Limb (tissue), 2 donors: Measurements from ENCODE around the gene NAV3.

Source experiments
- DNase-seq, 2 donors: peaks; one replicate each; pipeline ENCODE4 v3.0.0-alpha.2; 2016; ENCODE audit errors: extremely low spot score in 2 of 2

The NAV3 gene

GRCh38 chr12:77841521-77841920 is 10.8 kb downstream of the NAV3 start:
- DNase-seq = no peak

- DNase-seq = no peak
Measured at GRCh38 chr12:77842430-77842829, 11.7 kb downstream of the NAV3 start.

DNA sequence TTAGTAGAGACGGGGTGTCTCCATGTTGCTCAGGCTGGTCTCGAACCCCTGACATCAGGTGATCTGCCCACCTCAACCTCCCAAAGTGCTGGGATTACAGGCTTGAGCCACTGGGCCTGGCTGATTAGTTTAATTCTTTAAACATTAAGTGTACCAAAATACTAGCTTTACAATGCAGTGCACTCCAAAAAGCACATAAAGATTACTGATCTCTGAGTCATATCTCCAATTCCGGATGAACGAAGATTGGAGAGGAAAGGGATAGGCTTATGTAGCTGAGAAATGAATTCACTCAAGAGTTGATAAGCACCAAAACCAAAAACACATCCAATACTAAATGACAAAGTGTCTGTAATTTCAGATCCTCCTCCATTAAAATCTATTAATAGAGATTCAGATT is 15.1 kb downstream of the NAV3 start:
- DNase-seq = no peak

DNA sequence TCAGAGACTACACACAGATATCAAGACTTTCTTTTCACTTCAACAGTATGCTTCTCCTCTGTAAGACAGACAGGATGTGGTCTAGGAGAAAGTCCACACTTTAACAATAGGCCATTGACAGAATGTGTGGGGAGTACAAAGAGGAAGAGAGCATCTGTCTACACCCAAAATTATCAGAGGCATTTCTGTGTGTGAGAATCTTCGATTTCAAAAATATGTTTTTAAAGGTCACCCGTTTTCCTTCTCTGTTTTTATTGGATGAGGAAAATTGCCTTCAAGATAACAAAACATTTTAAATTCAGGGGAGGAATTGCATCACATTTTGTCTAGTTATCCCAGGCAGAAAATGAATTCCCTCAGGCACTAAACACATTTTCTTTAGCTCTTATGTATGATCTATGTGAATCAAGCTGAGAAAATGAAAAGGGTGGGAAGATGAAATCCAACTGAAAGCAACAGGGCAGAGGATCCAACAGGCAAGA is 16.4 kb downstream of the NAV3 start:
- DNase-seq = no peak

GRCh38 chr12:77847680-77848431 is 17.2 kb downstream of the NAV3 start:
- DNase-seq = no peak

- DNase-seq = no peak
Measured at GRCh38 chr12:77850129-77850528, 19.4 kb downstream of the NAV3 start.

GRCh38 chr12:77850698-77851097 is 20.0 kb downstream of the NAV3 start:
- DNase-seq = no peak

- DNase-seq = no peak
Measured at GRCh38 chr12:77855548-77855947, 24.9 kb downstream of the NAV3 start.

GRCh38 chr12:77861317-77861716 is 30.6 kb downstream of the NAV3 start:
- DNase-seq = no peak

GRCh38 chr12:77865178-77865577 is 34.5 kb downstream of the NAV3 start:
- DNase-seq = no peak

- DNase-seq = no peak
Measured at GRCh38 chr12:77878901-77879300, 48.2 kb downstream of the NAV3 start.

DNA sequence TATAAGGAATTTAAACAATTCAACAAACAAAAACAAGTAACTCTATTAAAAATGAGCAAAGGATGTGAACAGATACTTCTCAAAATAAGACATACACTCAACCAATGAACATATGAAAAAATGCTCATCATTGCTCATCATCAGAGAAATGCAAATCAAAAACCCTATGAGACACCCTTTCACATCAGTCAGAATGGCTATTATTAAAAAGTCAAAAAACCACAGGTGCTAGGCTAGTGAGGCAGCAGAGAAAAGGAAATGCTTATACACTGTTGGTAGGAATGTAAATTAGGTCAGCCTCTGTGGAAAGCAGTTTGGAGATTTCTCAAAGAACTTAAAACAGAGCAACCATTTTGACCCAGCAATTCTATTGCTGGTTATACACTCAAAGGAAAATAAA is 52.0 kb downstream of the NAV3 start:
- no peak for DNase-seq

DNA sequence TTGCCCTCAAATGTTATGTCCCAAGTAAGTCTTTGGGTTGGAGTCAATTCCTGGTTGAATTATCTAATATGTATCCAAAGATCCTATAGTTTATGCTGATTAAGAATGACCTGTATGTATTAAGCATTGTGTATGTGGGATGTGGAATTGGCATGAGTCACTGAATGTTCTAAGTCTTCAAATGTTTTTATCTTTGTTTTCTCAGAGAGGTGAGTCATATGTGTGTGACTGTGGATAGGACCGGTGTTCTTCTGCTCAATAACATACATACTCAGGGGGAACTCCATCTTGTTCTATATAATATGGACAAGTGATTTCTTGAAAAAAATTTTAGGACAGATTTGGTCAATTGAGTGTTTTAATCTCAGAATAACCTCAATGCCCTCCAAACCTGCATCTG is 57.9 kb downstream of the NAV3 start:
- DNase-seq = no peak

GRCh38 chr12:77891518-77892147 is 60.9 kb downstream of the NAV3 start:
- no peak for DNase-seq

- no peak for DNase-seq
Measured at GRCh38 chr12:77893918-77894317, 63.2 kb downstream of the NAV3 start.

DNA sequence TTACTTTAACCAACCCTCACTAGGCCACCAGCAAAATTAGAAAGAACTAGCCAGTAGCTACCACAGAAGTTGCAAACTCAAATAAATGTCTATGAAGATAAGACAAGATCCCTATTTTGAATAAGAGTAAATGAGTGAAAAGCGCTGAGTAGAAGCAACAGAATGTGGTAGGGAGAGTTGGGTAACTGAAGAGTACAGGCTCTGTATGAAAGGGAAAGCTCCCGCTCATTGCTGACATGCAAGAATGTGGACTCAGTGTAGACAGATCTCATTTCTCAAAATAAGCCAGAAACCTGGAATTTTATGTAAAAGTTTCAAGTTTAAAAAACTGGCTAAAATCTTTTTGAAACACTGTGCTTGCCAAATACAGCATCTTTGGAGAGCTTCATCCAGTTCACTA is 63.9 kb downstream of the NAV3 start:
- DNase-seq = no peak

GRCh38 chr12:77895699-77896098 is 65.0 kb downstream of the NAV3 start:
- DNase-seq = no peak

DNA sequence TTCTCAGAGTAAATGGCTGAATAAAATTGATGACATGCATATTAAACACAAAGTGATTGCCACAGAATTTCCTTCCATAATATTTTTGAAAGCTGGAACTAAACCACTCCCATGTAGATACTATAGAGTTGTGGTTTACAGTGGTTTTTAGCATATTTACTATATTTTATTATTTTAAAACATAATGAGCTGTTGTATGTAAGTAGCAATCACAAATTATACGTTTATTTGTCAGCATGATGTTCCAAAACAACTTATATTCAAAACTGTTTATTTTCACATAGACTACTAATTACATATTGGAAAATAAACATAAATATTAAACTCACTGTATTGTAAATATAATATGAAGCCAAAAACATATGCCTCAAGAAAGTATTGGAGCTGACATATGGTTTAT is 77.2 kb downstream of the NAV3 start:
- no peak for DNase-seq

- peak in 1 of 2 donors; percentile 47 for DNase-seq
Measured at GRCh38 chr12:77914081-77914488, 83.4 kb downstream of the NAV3 start.

DNA sequence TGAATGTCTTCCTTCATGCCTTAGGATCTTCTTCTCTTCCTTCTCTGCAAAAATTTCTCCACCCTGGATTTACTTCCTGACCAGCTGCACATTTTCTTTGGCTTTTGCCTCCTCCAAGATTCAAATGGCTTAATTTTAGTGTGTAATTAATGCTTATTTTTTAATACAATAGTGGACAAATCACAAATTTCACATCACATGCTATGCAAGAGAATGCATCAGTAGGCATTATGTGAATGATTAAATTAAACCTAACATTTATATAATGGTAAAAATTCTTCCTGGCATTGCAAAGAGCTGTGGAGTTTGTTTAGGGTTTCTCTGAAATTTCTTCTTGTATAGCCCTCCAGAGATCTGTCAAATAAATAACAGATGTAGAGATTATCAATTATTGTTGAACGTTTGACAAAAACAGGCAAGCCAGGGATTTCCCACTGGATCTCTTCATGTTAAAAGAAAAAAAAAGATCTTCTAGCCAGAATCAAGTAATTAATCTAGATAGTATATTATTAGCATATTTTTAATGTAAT is 84.4 kb downstream of the NAV3 start:
- DNase-seq = no peak

DNA sequence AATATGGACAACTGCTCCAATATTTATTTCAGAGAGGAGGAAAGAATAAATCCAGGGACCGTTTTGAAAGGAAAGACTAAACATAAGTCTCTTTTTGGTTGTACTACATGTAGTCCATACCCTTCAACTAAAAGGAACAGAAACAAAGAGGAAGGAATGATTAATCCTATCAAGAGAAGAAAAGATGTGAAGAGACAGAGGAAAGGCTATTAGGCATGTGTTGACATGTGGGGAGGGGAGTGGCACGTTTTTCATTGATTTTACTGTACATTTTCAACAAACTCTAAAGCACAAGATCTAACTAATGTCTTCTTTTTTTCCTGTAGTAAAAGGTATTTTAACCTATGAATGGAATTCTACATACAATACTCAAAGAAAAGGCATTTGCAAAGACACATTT is 85.6 kb downstream of the NAV3 start:
- DNase-seq = no peak

DNA sequence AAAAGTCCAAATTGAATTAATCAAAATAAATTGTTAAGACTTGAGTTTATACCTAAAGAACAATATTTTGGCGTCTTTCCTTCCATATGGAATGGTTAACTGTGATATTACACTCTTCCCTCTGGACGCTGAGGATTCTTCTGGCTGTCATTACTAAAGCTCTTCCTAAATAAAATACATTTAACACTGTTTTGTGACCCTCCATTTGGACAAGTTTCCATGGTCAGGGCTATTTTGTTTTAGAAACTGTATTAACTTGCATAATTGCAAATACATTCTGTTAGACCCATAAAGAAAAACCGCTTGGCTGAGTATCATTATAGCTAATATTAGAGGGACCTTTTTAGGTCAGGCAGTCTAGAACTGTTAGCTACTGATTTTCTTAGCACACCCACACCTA is 87.4 kb downstream of the NAV3 start:
- DNase-seq = no peak

GRCh38 chr12:77919450-77919849 is 88.8 kb downstream of the NAV3 start:
- no peak for DNase-seq
